ENCODE measurements around the gene BCKDHB.
A peak's percentile ranks its signal among the peaks of the same experiment; 100 is the strongest.

The BCKDHB gene

DNA sequence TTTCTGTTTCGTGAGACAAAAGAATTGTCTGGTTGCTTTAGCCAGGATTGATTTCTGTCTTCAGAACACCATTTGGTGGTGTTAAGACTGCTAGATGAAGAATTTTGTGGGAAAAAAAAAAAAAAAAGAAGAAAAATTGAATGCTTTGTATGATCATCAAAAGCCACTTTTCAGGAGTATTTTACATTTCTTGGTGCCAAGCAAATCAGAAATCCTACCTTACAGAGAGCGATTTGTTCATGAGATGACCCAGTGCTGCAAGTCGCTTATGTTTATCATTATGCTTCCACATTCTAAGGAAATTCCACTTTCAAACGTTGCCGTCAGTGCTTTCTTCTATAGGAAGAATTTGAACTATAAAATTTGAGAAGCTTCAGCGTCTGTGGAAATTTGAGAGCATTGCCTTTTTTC, 228.7 kb downstream of the BCKDHB start:
- no peak overlapping the region for H3K27ac ChIP-seq
- no peak for TF ChIP-seq ZFX (IDR thresholded peaks at IDR 0.05)

DNA sequence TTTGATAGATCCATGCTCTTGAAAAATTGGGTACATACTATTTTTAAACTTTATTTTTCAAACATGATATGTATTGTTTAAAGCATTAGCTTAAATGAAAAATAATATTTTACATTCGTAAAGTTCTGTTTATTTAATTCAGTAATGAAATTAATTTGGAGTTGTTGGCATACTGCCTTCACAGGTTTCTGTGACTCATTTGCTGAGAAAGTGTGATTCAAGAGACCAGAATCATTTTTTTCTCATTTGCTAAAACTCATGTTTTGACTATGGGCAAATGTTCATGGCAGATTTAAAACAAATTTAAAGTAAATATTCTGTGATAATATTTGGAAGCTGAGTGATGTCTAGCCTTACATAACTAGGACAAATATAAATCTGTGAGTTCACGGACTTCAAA, 230.4 kb downstream of the BCKDHB start:
- TF ChIP-seq, protein P1, sequence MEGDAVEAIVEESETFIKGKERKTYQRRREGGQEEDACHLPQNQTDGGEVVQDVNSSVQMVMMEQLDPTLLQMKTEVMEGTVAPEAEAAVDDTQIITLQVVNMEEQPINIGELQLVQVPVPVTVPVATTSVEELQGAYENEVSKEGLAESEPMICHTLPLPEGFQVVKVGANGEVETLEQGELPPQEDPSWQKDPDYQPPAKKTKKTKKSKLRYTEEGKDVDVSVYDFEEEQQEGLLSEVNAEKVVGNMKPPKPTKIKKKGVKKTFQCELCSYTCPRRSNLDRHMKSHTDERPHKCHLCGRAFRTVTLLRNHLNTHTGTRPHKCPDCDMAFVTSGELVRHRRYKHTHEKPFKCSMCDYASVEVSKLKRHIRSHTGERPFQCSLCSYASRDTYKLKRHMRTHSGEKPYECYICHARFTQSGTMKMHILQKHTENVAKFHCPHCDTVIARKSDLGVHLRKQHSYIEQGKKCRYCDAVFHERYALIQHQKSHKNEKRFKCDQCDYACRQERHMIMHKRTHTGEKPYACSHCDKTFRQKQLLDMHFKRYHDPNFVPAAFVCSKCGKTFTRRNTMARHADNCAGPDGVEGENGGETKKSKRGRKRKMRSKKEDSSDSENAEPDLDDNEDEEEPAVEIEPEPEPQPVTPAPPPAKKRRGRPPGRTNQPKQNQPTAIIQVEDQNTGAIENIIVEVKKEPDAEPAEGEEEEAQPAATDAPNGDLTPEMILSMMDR (conservative IDR thresholded peaks at IDR 0.05) = no peak
- no peak for TF ChIP-seq ZFX (IDR thresholded peaks at IDR 0.05)
- no peak overlapping the region for H3K27ac ChIP-seq

DNA sequence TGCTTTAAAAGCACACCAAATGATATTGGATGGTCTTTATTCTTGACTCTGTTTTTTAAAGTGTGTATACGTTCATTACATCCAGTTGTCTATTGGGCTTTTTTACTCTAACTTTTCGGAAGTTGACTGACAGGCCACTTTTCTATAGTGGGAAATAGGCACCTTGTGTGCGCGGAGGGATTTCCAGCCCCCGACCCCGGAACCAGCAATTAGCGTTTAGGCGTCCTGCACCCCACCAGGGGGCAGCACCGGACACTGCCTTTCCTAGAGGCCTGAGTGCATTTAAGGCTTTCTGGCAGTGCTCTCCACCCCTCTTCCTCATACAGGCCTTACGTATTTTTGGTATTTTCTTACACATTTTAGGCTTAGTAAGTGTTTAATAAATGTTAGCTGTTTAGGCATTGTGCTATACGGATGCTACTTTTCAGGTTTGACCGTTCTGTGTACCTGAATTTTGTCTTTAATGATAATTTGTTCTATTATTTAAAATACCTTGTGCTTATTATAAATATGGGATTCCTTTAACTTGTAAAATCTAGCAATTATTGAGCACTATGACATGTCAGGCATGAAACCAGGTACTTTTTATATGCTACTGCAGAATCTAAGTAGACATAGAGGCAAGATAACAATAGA, 231.8 kb downstream of the BCKDHB start:
- no peak overlapping the region for H3K27ac ChIP-seq
- TF ChIP-seq, protein P1 (conservative IDR thresholded peaks at IDR 0.05) = peak; percentile 92
- TF ChIP-seq ZFX (IDR thresholded peaks at IDR 0.05) = no peak

DNA sequence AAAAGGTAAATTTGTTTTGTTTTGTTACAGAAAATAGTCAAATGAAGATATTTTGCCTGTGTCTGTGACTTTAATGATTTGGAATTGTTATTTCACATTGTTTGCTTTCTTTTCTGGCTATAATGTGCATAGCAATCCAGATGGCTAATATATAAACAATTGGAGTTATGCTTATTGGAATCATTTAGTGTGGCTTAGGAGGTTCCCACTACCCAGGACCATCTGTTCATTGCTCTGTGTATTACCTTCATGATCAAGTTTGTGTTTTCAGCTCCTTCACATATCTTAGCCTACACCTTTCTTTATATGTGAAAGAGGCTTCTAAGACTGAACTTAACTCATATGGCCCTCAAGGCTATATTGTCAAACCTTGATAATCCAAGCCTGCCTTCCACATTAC, 232.9 kb downstream of the BCKDHB start:
- no peak overlapping the region for H3K27ac ChIP-seq

DNA sequence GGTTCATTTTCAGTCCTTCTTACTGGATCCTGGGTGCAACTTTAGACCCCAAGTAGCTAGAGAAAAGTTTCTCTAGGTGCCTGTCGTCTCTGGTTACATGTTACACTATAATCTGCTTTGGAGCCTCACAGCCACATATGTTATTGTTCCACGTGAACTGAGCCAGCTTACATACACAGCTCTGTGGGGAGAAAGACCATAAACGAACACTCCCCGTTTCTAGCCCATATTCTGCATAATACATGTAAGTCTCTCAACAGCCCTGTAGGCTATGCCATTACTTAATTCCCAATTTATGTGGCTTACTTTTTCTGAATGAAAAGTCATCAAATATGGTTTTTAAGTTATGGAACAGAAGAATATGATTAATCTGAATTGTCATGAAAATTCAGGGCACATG, 233.8 kb downstream of the BCKDHB start:
- TF ChIP-seq, protein P1 (conservative IDR thresholded peaks at IDR 0.05) = no peak
- TF ChIP-seq ZFX (IDR thresholded peaks at IDR 0.05) = no peak
- H3K27ac ChIP-seq = no peak overlapping the region

More for the DNA sequence above, 232.9 kb downstream of the BCKDHB start:
- no peak for TF ChIP-seq ZFX (IDR thresholded peaks at IDR 0.05)
- TF ChIP-seq, protein P1 (conservative IDR thresholded peaks at IDR 0.05) = no peak

DNA sequence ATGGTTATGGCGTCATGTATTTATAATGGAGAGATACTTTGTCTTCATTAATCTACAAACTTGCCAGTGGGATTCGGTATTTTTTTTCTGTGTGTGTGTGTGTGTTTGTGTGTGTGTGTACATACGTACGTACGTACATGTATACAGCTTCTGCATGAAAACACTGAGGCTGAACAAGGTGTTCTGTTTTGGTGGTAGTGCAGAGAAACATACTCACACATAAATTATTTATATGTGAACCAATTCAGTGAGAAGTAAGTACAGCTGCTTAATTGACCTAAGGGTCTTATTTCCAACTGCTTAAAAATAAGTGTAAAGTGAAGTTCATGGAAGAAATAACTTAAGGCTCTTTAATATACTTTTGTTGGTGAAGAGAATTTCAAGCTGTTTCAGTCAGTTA, 234.2 kb downstream of the BCKDHB start:
- TF ChIP-seq, protein P1 (conservative IDR thresholded peaks at IDR 0.05) = no peak
- TF ChIP-seq ZFX (IDR thresholded peaks at IDR 0.05) = no peak
- H3K27ac ChIP-seq = no peak overlapping the region

DNA sequence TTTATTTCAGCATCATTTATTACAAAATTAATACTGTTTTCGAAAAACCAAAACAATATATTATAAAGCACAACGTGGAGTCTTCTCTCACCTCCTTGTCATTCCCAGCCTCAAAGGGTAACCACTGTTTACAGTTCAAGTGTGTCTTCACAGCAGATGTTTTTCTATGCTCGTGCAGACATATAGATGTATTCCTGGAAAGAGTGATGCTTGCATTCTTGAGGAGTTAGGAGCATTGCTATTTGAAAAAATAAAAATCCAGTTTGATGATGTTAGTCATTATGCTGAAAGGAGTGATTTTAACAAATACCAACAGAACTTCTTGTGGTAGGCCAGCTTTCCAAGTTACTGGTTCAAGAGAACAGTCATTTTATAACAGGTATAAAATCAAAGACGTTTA, 234.9 kb downstream of the BCKDHB start:
- no peak for TF ChIP-seq ZFX (IDR thresholded peaks at IDR 0.05)
- TF ChIP-seq, protein P1 (conservative IDR thresholded peaks at IDR 0.05) = no peak
- H3K27ac ChIP-seq = no peak overlapping the region

DNA sequence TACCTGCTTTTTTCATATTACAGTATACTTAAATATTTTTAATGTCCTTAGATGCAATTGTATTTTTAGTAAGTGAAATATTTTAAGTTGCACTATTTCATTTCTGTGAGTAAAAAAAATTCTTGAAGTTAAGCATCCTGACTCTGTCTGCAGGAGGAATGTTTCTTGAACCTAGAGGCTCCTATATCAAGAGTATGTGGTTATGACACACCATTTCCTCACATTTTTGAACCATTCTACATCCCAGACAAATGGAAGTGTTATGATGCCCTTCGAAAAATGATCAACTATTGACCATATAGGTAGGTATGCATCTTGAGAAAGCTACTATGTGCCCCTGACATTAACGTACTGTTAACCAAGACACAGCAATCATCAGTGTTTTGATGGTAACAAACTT, 237.0 kb downstream of the BCKDHB start:
- TF ChIP-seq ZFX (IDR thresholded peaks at IDR 0.05) = no peak
- TF ChIP-seq, protein P1 (conservative IDR thresholded peaks at IDR 0.05) = no peak
- no peak overlapping the region for H3K27ac ChIP-seq
